Ectodermal cell (in vitro differentiated cells): ENCODE results near the gene TLK2.
A peak's percentile ranks its signal among the peaks of the same experiment; 100 is the strongest.

Experiments
- H3K27ac ChIP-seq: 2 replicates; pipeline ENCODE4 v1.7.0; 2013; ENCODE audit warnings: mild to moderate bottlenecking, low read depth, low read length; ENCODE audit not compliant: insufficient read depth, poor library complexity, severe bottlenecking
- H3K27me3 ChIP-seq: 2 replicates; pipeline ENCODE4 v1.7.0; 2013; ENCODE audit warnings: mild to moderate bottlenecking, low read length; ENCODE audit not compliant: insufficient read depth, control insufficient read depth, poor library complexity, severe bottlenecking
- H3K36me3 ChIP-seq: one replicate; pipeline ENCODE4 v1.7.0; 2013; ENCODE audit warnings: low read length; ENCODE audit not compliant: control insufficient read depth, insufficient read depth
- H3K4me1 ChIP-seq: one replicate; pipeline ENCODE4 v1.7.0; 2013; ENCODE audit warnings: low read length; ENCODE audit not compliant: control insufficient read depth, insufficient read depth
- H3K4me3 ChIP-seq: 2 replicates; pipeline ENCODE4 v1.7.0; 2013; ENCODE audit warnings: low read depth, low read length, control low read depth; ENCODE audit not compliant: insufficient read depth
- H3K9me3 ChIP-seq: 2 replicates; pipeline ENCODE4 v1.7.0; 2013; ENCODE audit warnings: mild to moderate bottlenecking, low read length, moderate library complexity; ENCODE audit not compliant: control insufficient read depth
- WGBS, 2 experiments: methylation state at CpG; one replicate each; pipeline ENCODE4 v1.1.7; 2013; ENCODE audit warnings: missing lambda C conversion rate in 2 of 2; 5-methylcytosine and 5-hydroxymethylcytosine counted together

Gene TLK2

GRCh38 chr17:62637809-62638208 is 159.2 kb downstream of the TLK2 start:
- 70 to 72% methylated on average over 9 of the region's 9 CpGs for WGBS, 2 experiments

DNA sequence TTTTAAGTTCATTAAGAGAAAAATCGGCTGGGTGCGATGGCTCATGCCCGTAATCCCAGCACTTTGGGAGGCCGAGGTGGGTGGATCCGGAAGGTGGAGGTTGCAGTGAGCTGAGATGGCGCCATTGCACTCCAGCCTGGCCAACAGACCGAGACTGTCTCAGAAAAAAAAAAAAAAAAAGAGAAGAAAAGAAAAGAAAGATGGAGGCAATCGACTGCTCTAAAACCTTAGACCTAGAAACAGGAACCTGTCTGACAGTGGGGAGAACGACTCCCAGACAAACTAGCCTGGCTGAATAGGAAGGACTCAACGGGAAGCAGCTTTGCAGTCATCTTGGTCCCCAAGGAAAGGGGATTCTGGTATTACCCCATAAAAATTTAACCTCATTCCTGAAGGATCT is 162.5 kb downstream of the TLK2 start:
- 89 to 90% methylated on average over 10 of the region's 10 CpGs for whole genome bisulfite sequencing, 2 experiments
- Histone ChIP-seq H3K4me1 (no peaks in the 10 kb centered on the region), H3K36me3 (no peaks in the 10 kb centered on the region), H3K27ac (no peak overlapping the region), H3K27me3 (no peaks in the 10 kb centered on the region), H3K4me3 (no peak overlapping the region), H3K9me3 (no peaks in the 10 kb centered on the region)

More at GRCh38 chr17:62637809-62638208, 159.2 kb downstream of the TLK2 start:
- no peaks in the 10 kb centered on the region for H3K27me3 ChIP-seq
- peaks cover under 1% of the 10 kb centered on the region for H3K4me1 ChIP-seq
- H3K36me3 ChIP-seq = no peaks in the 10 kb centered on the region
- no peaks in the 10 kb centered on the region for H3K9me3 ChIP-seq
- no peak overlapping the region for H3K27ac ChIP-seq
- no peak overlapping the region for H3K4me3 ChIP-seq

- no peak overlapping the region for H3K27ac ChIP-seq
- H3K4me1 ChIP-seq = no peaks in the 10 kb centered on the region
- no peaks in the 10 kb centered on the region for H3K27me3 ChIP-seq
- no peak overlapping the region for H3K4me3 ChIP-seq
- H3K9me3 ChIP-seq = no peaks in the 10 kb centered on the region
- 92 to 93% methylated on average over 6 of the region's 6 CpGs for WGBS, 2 experiments
- no peaks in the 10 kb centered on the region for H3K36me3 ChIP-seq
These were observed 163.3 kb downstream of the TLK2 start for GRCh38 chr17:62641951-62642350.

DNA sequence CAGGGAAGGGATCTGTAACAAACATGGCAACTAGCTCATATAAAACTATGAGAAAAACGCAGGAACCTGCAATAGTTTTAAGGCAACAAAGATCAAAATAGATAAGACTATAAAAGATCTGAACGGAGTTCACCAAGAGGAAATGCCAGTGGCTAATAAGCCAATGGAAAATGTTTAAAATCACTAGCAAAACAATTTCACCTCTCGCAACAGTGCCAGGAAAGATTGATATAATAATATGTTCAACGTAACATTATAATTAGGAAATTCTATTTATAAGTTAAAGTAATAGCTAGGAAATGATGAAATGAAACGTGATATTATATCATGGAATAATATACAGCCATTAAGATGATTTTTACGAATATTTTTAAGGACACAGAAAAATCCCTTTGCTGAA is 164.9 kb downstream of the TLK2 start:
- Histone ChIP-seq H3K9me3 (no peaks in the 10 kb centered on the region), H3K27me3 (no peaks in the 10 kb centered on the region), H3K4me1 (no peaks in the 10 kb centered on the region), H3K4me3 (no peak overlapping the region), H3K27ac (no peak overlapping the region), H3K36me3 (no peaks in the 10 kb centered on the region)
- WGBS, 2 experiments = 93 to 97% methylated on average over 3 to 4 of the region's 6 CpGs

GRCh38 chr17:62644487-62645173 is 166.0 kb downstream of the TLK2 start:
- Histone ChIP-seq H3K27me3 (no peaks in the 10 kb centered on the region), H3K9me3 (no peaks in the 10 kb centered on the region), H3K4me3 (no peak overlapping the region), H3K4me1 (no peaks in the 10 kb centered on the region), H3K36me3 (no peaks in the 10 kb centered on the region), H3K27ac (no peak overlapping the region)
- 48 to 51% methylated on average over 17 of the region's 17 CpGs for WGBS, 2 experiments

DNA sequence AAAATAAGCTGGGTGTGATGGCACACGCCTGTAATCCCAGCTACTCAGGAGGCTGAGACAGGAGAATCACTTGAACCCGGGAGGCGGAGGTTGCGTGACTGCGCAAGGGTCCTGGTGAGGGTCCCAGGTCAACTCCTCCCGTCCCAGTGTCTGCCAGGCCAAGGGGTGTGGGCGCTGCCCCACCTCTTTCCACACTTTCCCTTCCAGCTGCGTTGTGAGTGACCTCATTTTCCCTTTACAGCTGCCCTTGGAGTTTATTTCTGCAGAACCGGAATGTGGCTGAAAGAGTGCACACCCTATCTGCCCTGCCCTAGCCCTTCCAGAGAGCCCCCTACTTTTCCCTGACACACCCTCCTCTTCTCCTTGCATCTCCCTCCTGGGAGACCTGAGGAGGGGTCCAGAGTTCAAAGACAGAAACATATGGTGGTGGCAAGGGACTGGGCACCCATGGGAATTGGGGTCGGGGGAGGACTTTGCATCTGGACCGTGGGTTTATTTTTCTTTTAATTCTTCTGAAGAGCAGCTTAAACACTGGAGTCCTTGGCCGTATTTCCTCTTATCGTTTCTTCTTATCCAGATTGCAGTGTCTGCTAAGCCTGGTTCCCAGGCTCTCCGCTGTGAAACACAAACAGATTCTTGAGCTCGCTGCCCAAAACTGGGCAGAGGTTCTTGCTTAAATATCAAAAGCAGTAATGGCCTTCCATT is 169.8 kb downstream of the TLK2 start:
- no peak overlapping the region for H3K27ac ChIP-seq
- peaks cover 9% of the 10 kb centered on the region for H3K27me3 ChIP-seq
- H3K4me3 ChIP-seq = no peak overlapping the region
- peaks cover 6% of the 10 kb centered on the region for H3K4me1 ChIP-seq
- H3K9me3 ChIP-seq = no peaks in the 10 kb centered on the region
- 89 to 90% methylated on average over 15 of the region's 15 CpGs for WGBS, 2 experiments
- H3K36me3 ChIP-seq = no peaks in the 10 kb centered on the region

GRCh38 chr17:62648956-62649294 is 170.3 kb downstream of the TLK2 start:
- no peak overlapping the region for H3K27ac ChIP-seq
- H3K9me3 ChIP-seq = no peaks in the 10 kb centered on the region
- 83% methylated on average over 6 of the region's 6 CpGs for WGBS, 2 experiments
- peaks cover 11% of the 10 kb centered on the region for H3K4me1 ChIP-seq
- no peaks in the 10 kb centered on the region for H3K36me3 ChIP-seq
- H3K4me3 ChIP-seq = no peak overlapping the region
- peaks cover 9% of the 10 kb centered on the region for H3K27me3 ChIP-seq

GRCh38 chr17:62649570-62649969 is 170.9 kb downstream of the TLK2 start:
- Histone ChIP-seq H3K36me3 (no peaks in the 10 kb centered on the region), H3K27ac (no peak overlapping the region), H3K4me1 (peaks cover 17% of the 10 kb centered on the region), H3K27me3 (peaks cover 9% of the 10 kb centered on the region), H3K4me3 (no peak overlapping the region), H3K9me3 (no peaks in the 10 kb centered on the region)
- 91 to 97% methylated on average over 5 of the region's 7 CpGs for WGBS, 2 experiments

DNA sequence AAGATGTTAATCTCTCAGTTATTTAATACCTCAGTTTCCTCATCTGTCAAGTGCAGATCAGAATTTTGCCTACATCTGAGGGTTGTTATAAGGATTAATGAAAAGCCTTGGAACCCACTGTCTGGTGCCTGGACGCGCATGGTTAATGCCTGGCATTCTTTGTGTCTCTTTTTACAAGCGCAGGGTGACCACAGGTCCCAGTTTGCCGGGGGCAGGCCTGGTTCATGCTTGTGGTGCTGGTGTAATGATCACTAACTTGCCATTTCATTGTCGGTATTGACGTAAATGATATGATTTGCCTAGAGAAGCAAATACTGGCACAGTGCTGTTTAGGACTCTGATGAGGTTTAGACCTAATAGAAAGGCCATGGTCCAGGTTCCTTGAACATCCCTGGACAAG is 172.0 kb downstream of the TLK2 start:
- Histone ChIP-seq H3K9me3 (no peaks in the 10 kb centered on the region), H3K36me3 (no peaks in the 10 kb centered on the region), H3K4me1 (peaks cover 21% of the 10 kb centered on the region), H3K27ac (no peak overlapping the region), H3K27me3 (peaks cover 9% of the 10 kb centered on the region), H3K4me3 (no peak overlapping the region)
- WGBS, 2 experiments = 95 to 96% methylated on average over 6 of the region's 6 CpGs

DNA sequence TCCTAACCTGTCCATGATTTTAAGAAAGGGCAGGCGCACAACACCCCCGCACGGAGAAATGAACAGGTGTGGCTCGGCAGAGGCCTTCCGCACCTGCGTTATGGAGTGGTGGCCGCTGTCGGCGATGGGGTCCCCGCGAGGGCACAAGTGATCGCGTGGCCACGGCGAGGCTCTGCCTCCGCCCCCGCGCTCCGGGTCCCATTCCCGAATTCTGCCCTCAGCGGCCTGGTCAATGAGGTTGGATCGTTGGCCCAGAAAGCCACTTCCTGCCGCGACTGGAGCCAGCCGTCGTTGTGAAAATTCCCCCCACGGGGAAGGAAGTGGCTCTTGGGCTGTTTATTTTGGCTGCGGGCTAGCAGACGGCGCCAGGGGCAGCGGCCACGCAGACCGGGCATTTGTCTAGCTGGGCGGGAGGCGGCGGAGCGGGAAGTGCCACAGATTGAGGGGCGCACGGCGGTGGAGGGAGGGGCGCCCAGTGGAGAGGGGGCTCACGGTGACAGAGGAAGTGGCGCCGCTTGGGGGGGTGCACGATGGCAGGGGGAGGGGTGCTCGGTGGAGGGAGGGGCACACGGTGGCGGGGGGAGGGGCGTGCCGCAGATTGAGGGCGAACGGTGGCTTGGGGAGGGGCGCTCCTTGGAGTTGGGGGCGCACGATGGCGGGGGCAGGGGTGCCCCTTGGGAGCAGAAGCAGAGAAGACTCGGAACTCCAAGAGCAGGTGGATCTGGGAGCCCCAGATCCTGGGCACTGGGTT is 173.8 kb downstream of the TLK2 start:
- 5% methylated on average over 57 of the region's 57 CpGs for WGBS, 2 experiments
- Histone ChIP-seq H3K4me1 (peaks cover 24% of the 10 kb centered on the region), H3K9me3 (peaks cover 3% of the 10 kb centered on the region), H3K4me3 (peak overlapping the region; percentile 30), H3K27ac (peak overlapping the region; percentile 89), H3K36me3 (no peaks in the 10 kb centered on the region), H3K27me3 (peaks cover 9% of the 10 kb centered on the region)
